Activated naive CD4-positive, alpha-beta T cell treated with anti-CD3 and anti-CD28 coated beads, Interleukin-2, amount 50 U/mL, for 72 hours (primary cell): ENCODE data around the gene RALB. TPM values are rescaled to one million over a fixed set of nuclear protein-coding genes. Genes with fewer than 3 reads are reported as not detected.
"Not testable (repeated sequence)": the region's sequence is repeated elsewhere in the genome, so short reads cannot be mapped to it uniquely, and the experiment has no call there.

ENCODE experiments used
- ATAC-seq, 2 donors: fragments of 150-1000 bp; cut with Tn5 transposase; 2 replicates each; pipeline ENCODE4 v1.10.0; 2021; ENCODE audit warnings: mild to moderate bottlenecking in 2 of 2, moderate library complexity in 2 of 2
- DNase-seq, 2 donors: peaks; one replicate each; pipeline ENCODE4 v3.0.0; 2021 to 2022; ENCODE audit warnings: low spot score in 2 of 2
- H3K27ac Mint-ChIP-seq, 2 donors: one replicate each; pipeline ENCODE4 v1.8.0; 2022; ENCODE audit warnings: mild to moderate bottlenecking in 2 of 2, mixed read lengths in 2 of 2
- H3K36me3 Mint-ChIP-seq, 2 donors: one replicate each; pipeline ENCODE4 v1.8.0; 2022; ENCODE audit warnings: mixed read lengths in 2 of 2
- H3K9me3 Mint-ChIP-seq, 2 donors: one replicate each; pipeline ENCODE4 v1.8.0; 2022; ENCODE audit warnings: mixed read lengths in 2 of 2
- total RNA-seq, 2 donors: library from RNA; stranded (reverse); gene quantifications; one replicate each; pipeline ENCODE4 v1.2.3, GENCODE V29; 2022

The RALB gene
- total RNA-seq, 2 donors from 2014 or later: 25.9 to 66.7 TPM

DNA sequence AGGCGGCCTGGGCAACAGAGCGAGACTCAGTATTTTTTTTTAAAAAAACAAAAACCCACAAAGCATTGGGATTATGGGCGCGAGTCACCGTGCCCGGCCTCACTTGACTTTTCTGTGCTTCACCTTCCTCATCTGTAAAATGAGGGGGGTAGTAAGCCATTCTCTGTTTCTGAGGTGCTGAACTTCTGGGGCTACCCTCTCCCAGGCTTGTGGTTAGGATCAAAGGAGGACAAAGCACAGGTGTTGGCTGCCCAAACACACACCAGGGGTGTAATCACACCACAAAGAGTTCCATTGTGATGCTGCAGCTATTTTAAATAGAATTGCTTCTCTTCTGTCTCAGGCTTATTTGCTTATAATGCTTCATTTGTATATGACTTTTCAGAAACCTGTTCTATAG lies 57.5 kb downstream of the RALB start:
- Mint-ChIP-seq H3K36me3 (no peaks in the 10 kb centered on the region), H3K27ac (peak overlapping the region in 1 of 2 donors; percentile 7), H3K9me3 (no peaks in the 10 kb centered on the region)
- ATAC-seq: peak; percentile 52 to 66
- peak in 1 of 2 donors; percentile 44 for DNase-seq

DNA sequence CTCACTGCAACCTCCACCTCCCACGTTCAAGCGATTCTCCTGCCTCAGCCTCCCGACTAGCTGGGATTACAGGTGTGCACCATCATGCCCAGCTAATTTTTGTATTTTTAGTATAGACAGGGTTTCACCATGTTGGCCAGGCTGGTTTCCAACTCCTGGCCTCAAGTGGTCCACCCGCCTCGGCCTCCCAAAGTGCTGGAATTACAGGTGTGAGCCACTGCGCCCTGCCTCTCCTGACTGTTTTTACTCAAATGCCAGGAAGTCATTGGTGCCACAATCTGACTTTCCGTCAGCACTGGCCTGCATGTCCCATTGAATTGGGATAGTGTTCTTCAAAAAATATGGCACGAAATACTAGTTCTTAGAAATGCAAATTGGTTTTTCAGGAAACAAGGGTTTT lies 58.2 kb downstream of the RALB start:
- ATAC-seq, H3K9me3 Mint-ChIP-seq, H3K36me3 Mint-ChIP-seq: not testable (repeated sequence)
- DNase-seq: peak in 1 of 2 donors; percentile 39
- peak overlapping the region in 1 of 2 donors; percentile 7 for H3K27ac Mint-ChIP-seq

DNA sequence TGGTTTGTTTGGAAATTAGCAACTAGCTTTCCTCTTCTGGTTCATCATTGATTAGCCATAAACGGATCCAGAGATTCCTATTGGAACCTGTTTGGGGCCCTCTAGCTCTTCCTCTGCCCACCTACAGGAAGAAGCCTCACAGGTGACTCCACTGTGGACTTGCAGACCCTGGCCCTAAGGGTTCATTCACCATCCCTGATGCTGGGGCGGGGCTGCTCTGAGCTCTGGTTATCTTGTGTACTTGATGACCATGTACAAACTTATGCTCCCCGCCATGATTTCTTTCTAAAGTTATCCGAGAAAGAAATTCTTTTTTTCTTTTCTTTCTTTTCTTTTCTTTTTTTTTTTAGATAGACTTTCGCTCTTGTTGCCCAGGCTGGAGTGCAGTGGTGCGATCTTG lies 59.4 kb downstream of the RALB start:
- no peaks in the 10 kb centered on the region for H3K9me3 Mint-ChIP-seq
- H3K27ac Mint-ChIP-seq: no peak overlapping the region
- ATAC-seq: no peak
- no peaks in the 10 kb centered on the region for H3K36me3 Mint-ChIP-seq
- DNase-seq: no peak

DNA sequence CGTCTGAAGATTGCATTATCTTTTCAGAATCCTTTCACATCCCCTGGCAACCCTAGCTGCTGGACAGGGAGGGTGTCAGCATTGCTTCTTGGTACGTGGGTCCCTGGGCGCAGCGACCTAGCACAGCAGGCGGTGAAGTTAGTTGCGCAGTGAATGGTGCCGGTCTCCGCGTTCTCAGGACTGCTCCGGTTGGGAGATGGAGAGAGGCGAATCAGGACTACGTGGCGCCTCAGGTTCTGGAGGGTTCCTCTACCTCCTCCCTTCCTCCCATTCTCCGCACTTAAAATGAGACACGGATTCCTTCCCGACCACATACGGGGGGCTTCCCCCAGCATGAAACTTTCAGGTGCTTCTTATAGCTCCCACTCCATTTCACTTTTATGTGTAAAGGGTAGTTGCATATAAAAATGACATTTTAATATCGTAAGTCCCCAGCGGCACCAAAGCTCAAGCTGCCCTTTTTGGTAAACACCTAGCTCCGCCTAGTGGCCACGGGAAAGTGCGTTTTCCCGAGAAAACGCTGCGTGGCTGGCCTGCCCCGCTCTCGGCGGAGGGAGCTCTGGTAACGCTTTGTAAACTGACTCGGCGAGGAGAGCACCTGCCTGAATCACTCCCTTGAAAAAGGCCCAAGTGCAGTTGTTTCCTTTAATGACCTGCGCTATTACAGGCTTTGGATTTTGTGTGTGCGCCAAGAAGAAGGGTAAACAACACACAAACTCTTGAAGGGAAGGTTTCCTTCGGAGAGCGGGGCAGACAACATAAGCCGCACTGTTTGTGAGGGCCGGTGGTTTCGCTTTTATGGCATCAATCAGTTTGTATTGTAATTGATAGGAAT lies 60.4 kb downstream of the RALB start:
- Mint-ChIP-seq H3K36me3 (no peaks in the 10 kb centered on the region), H3K9me3 (no peaks in the 10 kb centered on the region), H3K27ac (peak overlapping the region; percentile 44 to 78)
- DNase-seq: peak; percentile 72 to 80
- peak; percentile 67 to 77 for ATAC-seq

DNA sequence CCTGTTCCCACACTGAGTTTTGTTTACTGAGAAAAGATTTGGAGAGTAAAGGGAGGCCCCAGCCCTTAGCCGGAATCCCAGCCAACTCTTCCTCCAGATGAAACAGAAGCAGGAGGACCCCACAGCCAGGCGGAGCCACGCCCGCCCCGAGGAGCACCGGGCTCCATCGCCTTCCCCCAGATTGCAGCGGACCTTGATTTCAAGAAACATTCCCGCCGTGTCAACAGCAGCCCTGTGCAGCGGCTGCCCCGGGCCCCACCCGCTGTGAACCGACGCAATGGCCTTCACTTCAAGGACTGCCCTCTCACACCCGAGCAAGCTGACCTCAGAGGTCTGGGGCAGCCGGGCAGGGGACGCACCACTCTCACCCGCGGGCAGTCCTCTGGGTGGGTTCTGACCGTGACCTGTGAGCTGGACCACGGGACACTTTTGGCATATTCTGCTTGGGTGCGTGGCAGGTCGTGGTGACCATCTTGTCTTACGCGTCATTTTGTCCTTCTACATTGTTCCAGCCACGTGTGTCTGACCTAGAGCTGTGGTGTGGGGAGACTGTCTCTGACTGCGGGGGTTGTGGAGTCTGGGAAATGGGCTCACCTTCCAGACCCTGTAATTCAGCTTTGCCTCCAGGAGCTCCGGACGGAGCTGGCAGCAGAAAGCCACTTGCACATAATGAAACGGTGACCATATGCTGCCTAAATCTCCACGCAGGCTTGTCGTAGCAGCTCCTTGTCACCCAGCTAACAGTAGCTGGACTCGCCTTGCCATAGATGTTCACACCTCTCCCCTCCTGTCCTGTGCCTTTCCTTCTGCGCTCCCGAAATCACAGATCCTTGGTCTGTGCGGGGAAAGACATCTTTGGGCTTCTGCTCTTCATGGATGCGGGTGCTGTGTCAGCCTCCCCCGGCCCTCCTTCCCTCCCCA lies 61.3 kb downstream of the RALB start:
- DNase-seq (peak in 1 of 2 donors; percentile 51), ATAC-seq (no peak)
- Mint-ChIP-seq H3K36me3 (no peaks in the 10 kb centered on the region), H3K27ac (peak overlapping the region in 1 of 2 donors; percentile 78), H3K9me3 (no peaks in the 10 kb centered on the region)

DNA sequence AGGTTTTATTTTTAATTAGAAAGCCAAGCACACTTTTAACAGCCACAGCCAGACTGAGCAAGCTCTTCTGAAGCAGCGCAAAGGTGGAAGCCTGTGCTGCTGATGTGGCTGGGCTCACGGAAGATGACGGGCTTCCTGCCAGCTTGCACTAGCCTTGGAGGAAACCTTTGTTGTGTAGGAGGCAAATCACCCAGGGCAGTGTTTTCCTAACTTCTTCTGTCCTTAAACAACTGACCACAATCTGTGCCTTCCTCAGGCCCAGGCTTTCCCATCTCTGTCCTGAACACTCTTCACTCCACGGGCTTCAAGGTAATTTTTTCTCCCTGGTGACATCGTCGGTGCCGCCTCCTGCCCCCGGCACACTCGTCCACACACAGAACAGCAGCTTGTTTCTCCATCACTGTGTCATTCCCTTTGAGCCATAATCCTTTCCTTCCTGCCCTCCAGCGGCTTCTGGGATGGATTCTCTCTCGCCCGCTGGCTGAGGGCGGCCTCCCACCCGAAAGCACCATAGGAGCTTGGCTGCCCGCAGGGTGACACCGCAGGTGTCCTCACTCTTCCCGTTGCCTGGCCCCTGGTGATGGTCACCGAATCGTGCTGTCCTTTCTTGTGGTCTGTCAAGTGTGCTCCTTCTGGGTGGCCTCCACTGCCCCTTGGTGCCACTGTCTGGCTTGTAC lies 62.2 kb downstream of the RALB start:
- Mint-ChIP-seq H3K27ac (peak overlapping the region; percentile 10 to 40), H3K9me3 (no peaks in the 10 kb centered on the region), H3K36me3 (no peaks in the 10 kb centered on the region)
- DNase-seq (peak; percentile 21 to 44), ATAC-seq (peak in 1 of 2 donors; percentile 27)

DNA sequence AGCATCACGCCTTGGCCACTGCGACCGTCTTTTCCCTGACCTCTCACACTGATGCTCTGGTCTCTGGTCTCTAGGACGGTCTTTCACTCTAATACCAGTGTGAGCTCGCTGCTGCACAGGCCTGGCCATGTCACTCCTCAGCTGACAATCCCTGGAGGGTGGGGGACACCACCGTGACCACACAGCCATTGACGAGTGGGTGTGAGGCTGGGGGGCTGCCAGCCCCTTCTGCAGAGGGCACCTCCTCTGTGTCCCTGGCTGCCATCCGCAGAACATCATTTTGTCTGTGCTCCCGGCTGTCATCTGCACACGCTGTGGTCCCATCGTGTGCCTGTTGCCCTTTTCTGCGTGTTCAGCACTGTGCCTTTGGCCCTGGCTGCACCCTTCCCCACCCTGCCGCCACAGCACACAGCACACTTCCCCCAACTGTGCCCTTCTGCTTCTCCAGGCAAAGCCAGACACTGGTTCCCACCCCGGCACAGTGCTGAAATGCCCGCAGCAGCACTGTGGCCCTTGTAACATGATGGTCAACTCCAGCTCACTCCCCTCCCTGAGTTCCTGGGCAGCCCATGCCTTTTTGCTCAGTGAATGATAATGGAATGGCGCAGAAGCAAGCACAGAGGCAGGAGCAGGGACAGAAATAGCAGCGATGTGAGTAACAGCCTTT lies 62.8 kb downstream of the RALB start:
- ATAC-seq (no peak), DNase-seq (peak in 1 of 2 donors; percentile 51)
- no peaks in the 10 kb centered on the region for H3K9me3 Mint-ChIP-seq
- peak overlapping the region; percentile 40 for H3K27ac Mint-ChIP-seq
- no peaks in the 10 kb centered on the region for H3K36me3 Mint-ChIP-seq

DNA sequence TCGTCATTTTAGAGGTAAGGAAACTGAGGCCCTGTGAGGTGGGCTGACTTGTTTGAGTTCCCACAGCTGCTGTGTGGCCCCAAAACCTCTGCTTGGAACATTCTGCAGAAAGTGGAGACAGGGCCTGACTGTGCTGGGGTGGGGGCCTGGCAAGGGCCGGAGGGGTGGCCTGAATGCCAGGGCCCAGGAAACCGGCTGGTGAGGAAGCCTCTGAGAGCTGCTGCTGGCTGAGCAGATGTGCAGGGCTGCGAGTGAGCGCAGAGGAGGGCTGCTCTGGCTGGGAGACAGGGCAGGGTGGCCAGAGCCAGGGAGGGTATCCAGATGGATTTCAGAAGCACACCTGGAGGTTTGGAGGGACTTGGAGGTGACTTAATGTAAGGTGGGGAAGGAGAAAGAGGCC lies 63.4 kb downstream of the RALB start:
- no peaks in the 10 kb centered on the region for H3K9me3 Mint-ChIP-seq
- H3K36me3 Mint-ChIP-seq: no peaks in the 10 kb centered on the region
- H3K27ac Mint-ChIP-seq: peak overlapping the region; percentile 29 to 40

DNA sequence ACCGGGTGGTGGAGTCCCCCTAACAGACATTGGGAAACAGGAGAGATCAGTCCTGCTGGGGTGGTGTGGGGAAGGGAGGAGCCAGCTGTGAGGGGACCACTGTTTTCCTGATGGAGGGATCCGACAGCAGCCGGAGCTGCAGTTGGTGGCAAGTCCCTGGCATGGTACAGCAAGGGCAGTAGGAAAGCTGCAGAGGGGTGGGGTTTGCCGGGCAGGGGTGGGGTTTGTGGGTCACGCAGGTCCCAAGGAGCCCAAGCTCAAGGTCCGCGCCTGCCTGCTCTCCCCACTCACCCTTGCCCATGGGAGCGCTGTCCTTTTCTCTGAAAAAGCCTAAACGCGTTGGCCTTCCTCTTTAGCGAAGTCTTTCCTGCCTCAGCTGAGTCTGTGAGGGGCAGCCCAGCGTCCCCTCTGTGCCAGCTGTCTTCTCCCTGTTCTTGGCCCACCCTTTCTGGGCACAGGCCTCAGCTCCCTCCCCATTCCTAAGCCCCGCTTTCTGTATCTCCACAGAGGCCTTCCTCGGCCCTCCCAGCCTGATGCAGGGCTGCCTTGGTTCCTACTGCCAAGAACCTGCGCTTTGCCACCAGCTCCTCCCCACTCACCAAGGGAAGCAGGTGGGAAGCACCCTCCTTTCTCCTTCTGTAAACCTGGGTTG lies 64.0 kb downstream of the RALB start:
- DNase-seq (peak in 1 of 2 donors; percentile 16), ATAC-seq (no peak)
- H3K36me3 Mint-ChIP-seq: no peaks in the 10 kb centered on the region
- no peaks in the 10 kb centered on the region for H3K9me3 Mint-ChIP-seq
- H3K27ac Mint-ChIP-seq: peak overlapping the region in 1 of 2 donors; percentile 41

More for the DNA sequence above, 63.4 kb downstream of the RALB start:
- no peak for ATAC-seq
- DNase-seq: peak in 1 of 2 donors; percentile 26

DNA sequence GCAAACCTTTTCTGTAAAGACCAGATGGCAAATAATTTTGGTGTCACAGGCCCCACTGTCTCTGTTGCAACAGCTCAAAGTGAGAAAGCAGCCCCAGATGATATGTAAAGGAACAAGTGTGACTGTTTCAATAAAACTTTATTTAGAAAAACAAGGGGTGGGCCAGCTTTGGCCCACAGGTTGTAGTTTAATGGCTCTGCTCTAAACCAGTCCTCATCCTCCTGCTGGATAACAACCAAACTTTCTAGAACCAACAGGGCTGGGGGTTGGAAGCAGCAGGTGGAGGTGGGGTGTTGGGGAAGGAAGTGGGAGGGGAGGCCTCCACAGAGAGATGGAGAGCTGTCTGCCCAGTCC lies 64.5 kb downstream of the RALB start:
- Mint-ChIP-seq H3K36me3 (no peaks in the 10 kb centered on the region), H3K9me3 (no peaks in the 10 kb centered on the region), H3K27ac (peak overlapping the region in 1 of 2 donors; percentile 41)
- peak in 1 of 2 donors; percentile 33 for DNase-seq
- no peak for ATAC-seq

DNA sequence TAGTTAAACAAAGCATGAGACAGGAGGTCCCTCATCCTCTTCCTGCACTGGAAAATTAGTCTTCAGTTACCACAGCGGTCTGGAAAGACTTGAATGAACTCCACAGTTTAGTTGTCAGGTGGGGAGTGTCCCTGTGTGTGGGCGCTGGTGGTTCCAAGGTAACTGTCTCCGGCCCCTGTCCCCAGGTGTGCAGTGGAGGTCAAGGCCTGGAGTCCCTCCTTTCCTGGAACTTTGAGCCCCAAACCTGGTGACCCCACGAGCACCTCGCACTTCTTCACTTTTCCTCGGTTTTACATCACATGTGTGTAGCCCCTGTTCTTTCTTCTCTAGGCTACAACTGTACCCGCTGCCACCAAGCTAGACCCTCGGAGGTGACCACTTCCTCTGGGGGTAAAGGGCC lies 65.3 kb downstream of the RALB start:
- DNase-seq (peak in 1 of 2 donors; percentile 13), ATAC-seq (no peak)
- Mint-ChIP-seq H3K9me3 (no peaks in the 10 kb centered on the region), H3K36me3 (no peaks in the 10 kb centered on the region), H3K27ac (no peak overlapping the region)

DNA sequence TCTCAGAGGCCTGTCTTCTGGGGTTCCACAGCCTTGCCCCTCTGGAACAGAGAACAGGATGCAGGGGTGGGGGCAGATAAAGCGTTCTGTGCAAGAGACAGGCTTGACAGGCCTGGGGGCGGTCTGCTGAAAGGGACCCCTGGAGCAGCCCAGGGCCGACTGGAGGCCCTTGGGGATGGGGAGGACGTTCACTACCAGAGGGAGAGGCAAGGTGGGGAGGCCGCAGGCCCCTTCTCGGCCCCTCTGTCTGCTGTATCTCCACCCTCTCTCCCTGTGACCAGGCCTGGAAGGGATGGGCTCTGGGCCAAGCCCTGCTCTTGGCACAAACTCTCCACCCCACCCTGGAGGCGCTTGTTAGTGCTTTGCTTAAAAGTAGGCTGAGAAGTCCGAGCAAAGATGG lies 66.0 kb downstream of the RALB start:
- Mint-ChIP-seq H3K9me3 (no peaks in the 10 kb centered on the region), H3K27ac (no peak overlapping the region), H3K36me3 (no peaks in the 10 kb centered on the region)
- ATAC-seq (no peak), DNase-seq (no peak)

DNA sequence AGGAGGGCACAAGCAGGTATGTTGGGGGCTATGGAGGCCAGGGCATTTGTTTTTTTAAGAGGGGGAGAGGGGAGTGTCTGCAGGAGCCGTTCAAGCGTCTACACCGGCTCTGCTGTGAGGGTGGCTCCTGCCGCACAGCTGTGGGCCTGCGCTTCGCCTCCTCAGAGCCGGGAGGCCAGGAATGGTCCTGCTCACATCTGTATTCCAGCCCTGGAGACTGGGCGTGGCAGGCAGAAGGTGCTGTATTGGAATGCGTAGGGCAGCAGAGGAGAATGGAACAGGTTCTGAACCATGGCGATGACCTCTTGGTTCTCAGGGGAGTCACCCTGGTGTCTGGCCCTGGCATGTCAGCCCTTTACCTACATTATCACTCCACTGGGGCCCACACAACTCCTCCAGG lies 66.5 kb downstream of the RALB start:
- no peak for ATAC-seq
- no peak overlapping the region for H3K27ac Mint-ChIP-seq
- DNase-seq: no peak
- no peaks in the 10 kb centered on the region for H3K36me3 Mint-ChIP-seq
- no peaks in the 10 kb centered on the region for H3K9me3 Mint-ChIP-seq

DNA sequence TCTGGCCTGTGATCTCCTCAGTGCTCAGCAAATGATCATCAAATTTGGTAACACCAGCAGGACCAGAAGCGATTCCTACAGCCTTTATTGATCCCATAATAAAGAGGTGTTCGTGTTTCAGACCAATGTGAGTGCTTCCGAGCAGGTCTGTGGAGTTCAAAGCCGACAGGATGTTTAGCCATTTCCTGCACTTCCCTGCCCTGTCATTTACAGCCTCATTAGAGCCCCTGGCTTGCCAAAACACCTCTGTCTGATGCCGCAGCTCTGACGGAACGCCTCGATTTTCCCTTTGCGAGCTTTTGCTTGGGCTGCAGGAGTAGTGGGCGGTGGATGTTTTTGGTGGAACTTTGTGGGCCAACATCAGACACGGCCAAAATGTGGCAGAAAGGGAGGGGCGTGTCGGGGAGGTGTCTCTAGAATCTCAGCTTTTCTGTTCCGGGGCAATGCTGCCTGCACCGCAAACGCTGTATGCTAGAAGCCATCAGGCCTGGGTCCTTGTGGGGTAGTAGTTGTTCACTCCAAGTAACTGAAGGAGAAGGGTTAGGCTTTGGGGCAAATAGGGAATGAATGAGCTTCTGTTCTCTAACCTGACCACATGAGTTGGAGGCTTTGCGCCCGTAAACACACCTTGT lies 67.2 kb downstream of the RALB start:
- ATAC-seq: no peak
- DNase-seq: no peak
- Mint-ChIP-seq H3K36me3 (no peaks in the 10 kb centered on the region), H3K9me3 (no peaks in the 10 kb centered on the region), H3K27ac (no peak overlapping the region)

DNA sequence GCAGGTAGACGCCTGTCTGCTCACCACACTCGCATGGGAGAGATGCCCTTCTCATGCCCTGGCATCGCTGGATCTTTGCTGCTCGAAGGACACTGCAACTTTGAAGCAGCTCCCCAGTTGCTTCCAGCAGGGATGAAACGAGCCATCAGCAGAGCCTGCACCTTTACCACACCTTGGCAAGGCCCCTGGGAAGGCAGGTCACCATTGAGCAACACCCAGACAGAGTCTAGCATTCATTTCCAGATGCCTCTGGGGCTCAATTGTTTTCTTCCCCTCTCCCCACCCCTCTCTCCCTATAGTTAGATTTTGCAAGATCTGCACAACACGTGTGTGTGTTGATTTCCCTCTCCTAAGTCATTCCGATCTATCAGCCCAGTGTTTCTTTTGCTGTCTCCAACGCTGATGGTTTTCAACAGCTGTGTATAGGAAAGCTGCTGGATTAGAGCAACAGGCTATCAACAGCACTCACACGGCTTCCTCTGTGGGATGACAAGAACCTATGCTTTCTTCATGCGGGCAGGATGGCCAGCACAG lies 67.7 kb downstream of the RALB start:
- DNase-seq (no peak), ATAC-seq (no peak)
- Mint-ChIP-seq H3K36me3 (no peaks in the 10 kb centered on the region), H3K27ac (no peak overlapping the region), H3K9me3 (no peaks in the 10 kb centered on the region)
